Heart left ventricle (tissue), 16 donors: ENCODE data around the gene NOTCH3. TPM values are rescaled to one million over a fixed set of nuclear protein-coding genes. Genes with fewer than 3 reads are reported as not detected.
A peak's percentile ranks its signal among the peaks of the same experiment; 100 is the strongest.

Experiments used
- ATAC-seq, 4 donors: fragments of 200-7000 bp; cut with Tn5 transposase; one replicate each; pipeline ENCODE4 v1.9.1; 2020 to 2022; ENCODE audit warnings: moderate library complexity in 4 of 4, mild to moderate bottlenecking in 3 of 4, moderate number of reproducible peaks in 1 of 4
- DNase-seq, 5 donors: peaks; one replicate each; pipeline ENCODE4 v3.0.0-alpha.2; 2020
- H3K27ac ChIP-seq, 12 donors: fragments of 200-600 bp; sonication (generic) in 4 of 12; one replicate each; pipeline versions ENCODE4 v1.5.0 to v1.8.0; 2016 to 2022; ENCODE audit warnings: mild to moderate bottlenecking in 2 of 12
- H3K27me3 ChIP-seq, 9 donors: fragments of 200-600 bp; sonication (generic) in 2 of 9; one replicate each; pipeline versions ENCODE4 v1.5.1 to v1.8.0; 2016 to 2022; ENCODE audit warnings: mild to moderate bottlenecking in 3 of 9
- H3K36me3 ChIP-seq, 9 donors: fragments of 200-600 bp; sonication (generic) in 2 of 9; one replicate each; pipeline versions ENCODE4 v1.5.0 to v1.8.0; 2018 to 2022; ENCODE audit warnings: mild to moderate bottlenecking in 2 of 9
- H3K4me1 ChIP-seq, 12 donors: fragments of 200-600 bp; sonication (generic) in 4 of 12; one replicate each; pipeline versions ENCODE4 v1.5.0 to v1.8.0; 2016 to 2022; ENCODE audit warnings: mild to moderate bottlenecking in 3 of 12
- H3K4me3 ChIP-seq, 12 donors: fragments of 200-600 bp; sonication (generic) in 4 of 12; one replicate each; pipeline versions ENCODE4 v1.5.0 to v1.8.0; 2017 to 2022; ENCODE audit warnings: mild to moderate bottlenecking in 9 of 12, moderate library complexity in 4 of 12
- H3K9me3 ChIP-seq, 12 donors: fragments of 200-600 bp; sonication (generic) in 4 of 12; one replicate each; pipeline versions ENCODE4 v1.5.0 to v1.8.0; 2016 to 2022; ENCODE audit warnings: mild to moderate bottlenecking in 1 of 12
- POLR2A ChIP-seq, 2 donors: fragments of 450-650 bp; IDR thresholded peaks; one replicate each; pipeline ENCODE4 v1.6.1; 2017; ENCODE audit warnings: antibody characterized with exemption in 2 of 2, mild to moderate bottlenecking in 2 of 2, moderate library complexity in 2 of 2
- WGBS, 4 donors: extraction: QIAGEN DNeasy Blood & Tissue Kit in 2 of 4; methylation state at CpG; one replicate each; pipeline versions ENCODE4 v1.1.5 to v1.1.7; 2013 to 2018; 5-methylcytosine and 5-hydroxymethylcytosine counted together
- intact Hi-C, 10 donors: fragments of 100-400 bp; cut with DNase I; formaldehyde crosslinking; loops; one replicate each; pipeline versions ENCODE4 v1.11.1 to v1.14.2; 2022
- polyA plus RNA-seq, 2 donors: library from polyadenylated mRNA; stranded (reverse); fragments of 200-250 nt; gene quantifications; one replicate each; pipeline ENCODE4 v1.2.3, GENCODE V29; 2013
- total RNA-seq, 9 donors: library from RNA; depleted of rRNA in 2 of 9; stranded (reverse); fragments of >200 nt in 2 of 9; fragmentation: NEBNext Ultra II Directional in 3 of 9; extraction: Animal tissue kit (Norgen Biotek cat#: 25700) in 3 of 9; gene quantifications; one replicate each; pipeline versions ENCODE4 v1.1.0 to v1.2.4, GENCODE V29; 2016 to 2023
- TF ChIP-seq, protein P1 (sequence below), 12 donors: fragments of 200-600 bp; sonication (generic) in 4 of 12; IDR thresholded peaks; one replicate each; pipeline versions ENCODE4 v1.5.0 to v1.8.0; 2018 to 2022; ENCODE audit warnings: antibody characterized with exemption in 12 of 12, mild to moderate bottlenecking in 5 of 12
- donor health status: ischemic (EF 13 %, LVEDD 7.1; RV severe dilation, severe dysfunction).
- donor health status: healthy with polysubstance abuse.
- donor health status: DM: no; HTN: yes; CAD: no.
- donor health status: DM: no; HTN: no; CAD: no.
- donor health status: ischemic (EF 25% LVEDD 6.9; RV normal size, moderate dysfunction).
- donor health status: ischemic (EF 25% LVEDD 5.7; RV mildly dilated, moderate dysfunction).
- donor health status: healthy.
- donor health status: DM: yes; HTN: yes; CAD: no.
- donor health status: ischemic (EF 35%, LVEDD 5.7; RV mildly dilated, moderate dysfunction).
- donor health status: nonischemic (EF 11% LVEDD 7.7; RV severe dilation, severe dysfunction).
- donor health status: DM: yes; HTN: yes; CAD: no.
- donor health status: PGD.
- donor health status: ischemic (EF 29% LVEDD 5.4; RV normal size, mild dysfunction).
- donor health status: nonischemic (EF 23%, LVEDD 6.1; RV moderate dilation, normal function).

Gene NOTCH3
- total and polyA plus RNA-seq, 11 donors = 16.7 to 77.2 (median 29.6) TPM

DNA sequence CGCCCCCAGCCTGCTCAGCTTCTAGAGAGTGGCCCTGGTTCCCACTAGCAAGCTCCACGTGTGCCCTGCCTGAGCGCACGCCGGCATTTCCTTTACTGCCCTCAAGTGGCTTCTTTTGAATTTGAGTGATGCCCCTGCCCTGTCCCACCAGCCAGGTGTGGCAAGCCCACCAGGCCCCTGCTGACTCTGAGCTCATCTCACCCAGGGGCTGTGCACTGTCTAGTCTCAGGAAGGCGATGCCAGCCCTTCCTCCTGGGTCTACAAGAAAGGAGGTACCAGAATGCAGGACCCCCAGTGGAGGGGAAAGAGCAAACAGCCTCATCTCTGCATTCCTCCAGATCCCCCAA, 48.7 kb upstream of the NOTCH3 start:
- 51 to 66% (median 59%) methylated on average over 6 of the region's 6 CpGs for WGBS, 4 donors
- Histone ChIP-seq H3K27me3 (no peaks in the 10 kb centered on the region), H3K4me1 (peaks cover 20 to 96% (median 79%) of the 10 kb centered on the region in 12 donors), H3K27ac (peak overlapping the region; percentile 78 to 99 (median 90)), H3K4me3 (peak overlapping the region in 4 of 12 donors; percentile 2 to 22 (median 14)), H3K36me3 (peaks cover 4 to 84% (median 52%) of the 10 kb centered on the region in 9 donors), H3K9me3 (no peaks in the 10 kb centered on the region)
- DNase-seq = no peak
- intact Hi-C loops = loop anchor here in 2 of 10 donors (5.0 kb wide), 1 partner anchor 72 kb away; no protein-coding TSS in a partner anchor
- TF ChIP-seq, protein P1, sequence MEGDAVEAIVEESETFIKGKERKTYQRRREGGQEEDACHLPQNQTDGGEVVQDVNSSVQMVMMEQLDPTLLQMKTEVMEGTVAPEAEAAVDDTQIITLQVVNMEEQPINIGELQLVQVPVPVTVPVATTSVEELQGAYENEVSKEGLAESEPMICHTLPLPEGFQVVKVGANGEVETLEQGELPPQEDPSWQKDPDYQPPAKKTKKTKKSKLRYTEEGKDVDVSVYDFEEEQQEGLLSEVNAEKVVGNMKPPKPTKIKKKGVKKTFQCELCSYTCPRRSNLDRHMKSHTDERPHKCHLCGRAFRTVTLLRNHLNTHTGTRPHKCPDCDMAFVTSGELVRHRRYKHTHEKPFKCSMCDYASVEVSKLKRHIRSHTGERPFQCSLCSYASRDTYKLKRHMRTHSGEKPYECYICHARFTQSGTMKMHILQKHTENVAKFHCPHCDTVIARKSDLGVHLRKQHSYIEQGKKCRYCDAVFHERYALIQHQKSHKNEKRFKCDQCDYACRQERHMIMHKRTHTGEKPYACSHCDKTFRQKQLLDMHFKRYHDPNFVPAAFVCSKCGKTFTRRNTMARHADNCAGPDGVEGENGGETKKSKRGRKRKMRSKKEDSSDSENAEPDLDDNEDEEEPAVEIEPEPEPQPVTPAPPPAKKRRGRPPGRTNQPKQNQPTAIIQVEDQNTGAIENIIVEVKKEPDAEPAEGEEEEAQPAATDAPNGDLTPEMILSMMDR (IDR thresholded peaks at IDR 0.05) = no peak
- no peak for TF ChIP-seq POLR2A (IDR thresholded peaks at IDR 0.05)
- no peak for ATAC-seq

DNA sequence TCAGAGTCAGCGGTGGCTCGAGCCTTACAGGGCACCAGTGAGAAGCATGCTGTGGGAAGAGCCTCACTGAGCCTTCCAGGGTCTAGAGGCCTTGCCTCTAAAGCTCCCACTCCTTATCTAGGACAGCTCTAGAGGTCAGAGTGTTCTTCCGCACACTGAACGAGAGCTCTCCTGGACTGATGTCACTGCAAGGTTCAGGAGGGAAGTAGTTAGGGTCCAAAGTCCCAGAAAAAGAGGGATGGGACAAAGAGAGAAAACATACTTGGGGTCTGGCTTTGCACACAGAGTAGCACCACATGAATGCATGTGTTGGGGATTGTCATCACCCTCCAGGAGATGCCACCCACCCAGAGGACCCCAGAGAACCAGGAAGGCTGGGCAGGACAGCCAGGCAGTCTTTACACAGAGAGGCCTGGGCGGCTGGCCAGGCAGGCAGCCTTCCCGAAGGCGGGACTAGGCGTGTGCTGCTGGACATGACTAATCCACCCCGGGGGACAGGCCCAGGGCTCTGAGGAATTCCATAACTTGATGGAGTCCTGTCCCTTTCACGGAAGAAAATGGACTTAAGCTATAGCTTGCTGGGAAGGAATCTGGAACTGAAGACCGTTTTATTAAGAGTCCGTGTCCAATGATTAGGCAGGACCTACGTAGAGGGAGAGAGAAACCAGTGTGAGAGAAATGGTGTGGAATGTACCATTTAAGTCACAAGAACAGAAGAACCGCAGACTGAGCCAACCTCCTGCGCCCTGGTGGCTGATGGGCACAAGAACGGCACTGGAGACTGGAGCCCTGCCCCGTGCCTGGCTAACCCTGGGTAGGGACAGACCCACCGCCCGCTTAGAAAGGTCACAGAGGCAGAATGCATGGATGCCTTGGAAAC, 48.1 kb upstream of the NOTCH3 start:
- TF ChIP-seq, protein P1 (IDR thresholded peaks at IDR 0.05) = no peak
- no peak for TF ChIP-seq POLR2A (IDR thresholded peaks at IDR 0.05)
- peaks cover 20 to 98% (median 78%) of the 10 kb centered on the region in 12 donors for H3K4me1 ChIP-seq
- peak; percentile 87 to 93 (median 92) for DNase-seq
- peaks cover 0 to 83% (median 49%) of the 10 kb centered on the region in 9 donors for H3K36me3 ChIP-seq
- H3K27me3 ChIP-seq = no peaks in the 10 kb centered on the region
- ATAC-seq = peak; percentile 48 to 73 (median 68)
- intact Hi-C loops = loop anchor here in 2 of 10 donors (5.0 kb wide), 1 partner anchor 72 kb away; no protein-coding TSS in a partner anchor
- peak overlapping the region in 3 of 12 donors; percentile 10 to 22 (median 18) for H3K4me3 ChIP-seq
- H3K27ac ChIP-seq = peak overlapping the region; percentile 78 to 99 (median 90)
- H3K9me3 ChIP-seq = no peaks in the 10 kb centered on the region
- 38 to 51% (median 48%) methylated on average over 19 of the region's 19 CpGs for WGBS, 4 donors

DNA sequence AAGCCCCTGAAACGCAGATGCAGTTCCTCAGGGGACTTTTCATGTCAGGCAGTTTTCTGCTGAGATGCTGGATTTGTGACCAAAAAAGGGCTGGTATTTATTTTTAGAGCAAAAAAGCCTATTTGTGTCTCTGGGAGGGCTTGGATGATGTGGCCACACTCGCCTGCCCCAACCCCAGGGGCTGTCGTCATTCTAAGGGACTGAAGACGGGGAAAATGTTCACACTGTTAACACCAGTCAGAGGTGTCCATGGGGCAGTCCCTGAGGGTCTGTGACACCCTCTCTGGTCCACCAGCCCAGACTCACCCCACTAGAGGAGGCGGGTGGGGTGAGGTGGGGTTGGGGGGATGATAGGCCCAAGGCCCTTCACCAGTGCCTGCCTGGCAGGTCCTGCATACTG, 47.3 kb upstream of the NOTCH3 start:
- WGBS, 4 donors = 71 to 82% (median 76%) methylated on average over 5 of the region's 5 CpGs
- H3K36me3 ChIP-seq = peaks cover 0 to 82% (median 48%) of the 10 kb centered on the region in 9 donors
- peak overlapping the region; percentile 78 to 99 (median 90) for H3K27ac ChIP-seq
- no peak for TF ChIP-seq POLR2A (IDR thresholded peaks at IDR 0.05)
- TF ChIP-seq, protein P1 (IDR thresholded peaks at IDR 0.05) = no peak
- no peaks in the 10 kb centered on the region for H3K27me3 ChIP-seq
- ATAC-seq = peak in 1 of 4 donors; percentile 6
- DNase-seq = peak in 3 of 5 donors; percentile 40 to 71 (median 62)
- H3K4me3 ChIP-seq = no peak overlapping the region
- H3K4me1 ChIP-seq = peaks cover 20 to 97% (median 72%) of the 10 kb centered on the region in 12 donors
- intact Hi-C loops = loop anchor here in 2 of 10 donors (5.0 kb wide), 1 partner anchor 71 kb away; no protein-coding TSS in a partner anchor
- no peaks in the 10 kb centered on the region for H3K9me3 ChIP-seq
